Stimulated activated CD4-positive, alpha-beta T cell treated with anti-CD3 and anti-CD28 coated beads, Interleukin-4, amount 100 ng/mL, for 1 hour (primary cell): ENCODE measurements around the gene CBY3.
"Not testable (repeated sequence)": the region's sequence is repeated elsewhere in the genome, so short reads cannot be mapped to it uniquely, and the experiment has no call there.

Experiments
- DNase-seq: peaks from one replicate; pipeline ENCODE4 v3.0.0-alpha.2; 2020

The CBY3 gene

DNA sequence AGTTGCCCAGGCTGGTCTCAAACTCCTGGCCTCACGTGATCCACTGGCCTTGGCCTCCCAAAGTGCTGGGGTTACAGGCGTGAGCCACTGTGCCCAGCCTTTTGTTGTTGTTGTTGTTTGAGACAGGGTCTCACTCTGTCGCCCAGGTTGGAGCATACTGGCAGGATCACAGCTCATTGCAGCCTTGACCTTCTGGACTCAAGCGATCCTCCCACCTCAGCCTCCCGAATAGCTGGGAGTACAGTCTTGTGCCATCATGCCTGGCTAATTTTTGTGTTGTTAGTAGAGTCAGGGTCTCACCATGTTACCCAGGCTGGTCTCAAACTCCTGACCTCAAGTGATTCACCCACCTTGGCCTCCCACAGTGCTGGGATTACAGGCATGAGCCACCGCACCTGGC, 19.2 kb downstream of the CBY3 start:
- not testable (repeated sequence) for DNase-seq

DNA sequence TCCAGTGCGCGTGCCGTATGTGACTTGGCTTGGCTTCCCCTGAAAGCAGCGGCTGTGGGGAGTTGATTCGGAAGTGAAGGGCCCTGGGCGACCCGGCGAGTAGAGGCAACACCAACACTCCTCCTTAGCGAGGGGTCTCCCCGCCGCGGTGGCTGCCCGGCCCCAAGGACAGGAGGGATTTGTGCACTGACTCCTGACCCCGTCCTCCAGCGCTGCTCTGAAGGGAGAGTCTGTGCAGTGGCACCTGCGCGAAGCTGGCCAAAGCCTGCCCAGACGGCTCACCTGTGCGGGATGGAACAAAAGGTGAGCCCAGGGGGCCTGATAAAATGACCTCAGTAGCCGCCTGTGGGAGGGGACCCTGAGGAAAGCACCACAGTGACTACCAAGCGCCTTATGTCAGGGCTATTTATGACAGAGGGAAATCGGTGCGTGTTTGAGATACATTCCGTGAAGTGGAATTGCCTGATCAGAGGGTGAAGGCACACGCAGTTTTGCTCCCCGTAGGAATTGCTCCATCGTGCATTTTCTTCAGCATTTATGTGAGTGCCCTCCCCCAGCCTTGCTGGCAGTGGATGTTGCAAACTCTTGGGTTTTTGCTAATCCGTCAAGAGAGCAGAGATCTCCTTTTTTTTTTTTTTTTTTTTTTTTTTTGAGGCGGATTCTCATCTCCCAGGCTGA, 22.5 kb downstream of the CBY3 start:
- not testable (repeated sequence) for DNase-seq

DNA sequence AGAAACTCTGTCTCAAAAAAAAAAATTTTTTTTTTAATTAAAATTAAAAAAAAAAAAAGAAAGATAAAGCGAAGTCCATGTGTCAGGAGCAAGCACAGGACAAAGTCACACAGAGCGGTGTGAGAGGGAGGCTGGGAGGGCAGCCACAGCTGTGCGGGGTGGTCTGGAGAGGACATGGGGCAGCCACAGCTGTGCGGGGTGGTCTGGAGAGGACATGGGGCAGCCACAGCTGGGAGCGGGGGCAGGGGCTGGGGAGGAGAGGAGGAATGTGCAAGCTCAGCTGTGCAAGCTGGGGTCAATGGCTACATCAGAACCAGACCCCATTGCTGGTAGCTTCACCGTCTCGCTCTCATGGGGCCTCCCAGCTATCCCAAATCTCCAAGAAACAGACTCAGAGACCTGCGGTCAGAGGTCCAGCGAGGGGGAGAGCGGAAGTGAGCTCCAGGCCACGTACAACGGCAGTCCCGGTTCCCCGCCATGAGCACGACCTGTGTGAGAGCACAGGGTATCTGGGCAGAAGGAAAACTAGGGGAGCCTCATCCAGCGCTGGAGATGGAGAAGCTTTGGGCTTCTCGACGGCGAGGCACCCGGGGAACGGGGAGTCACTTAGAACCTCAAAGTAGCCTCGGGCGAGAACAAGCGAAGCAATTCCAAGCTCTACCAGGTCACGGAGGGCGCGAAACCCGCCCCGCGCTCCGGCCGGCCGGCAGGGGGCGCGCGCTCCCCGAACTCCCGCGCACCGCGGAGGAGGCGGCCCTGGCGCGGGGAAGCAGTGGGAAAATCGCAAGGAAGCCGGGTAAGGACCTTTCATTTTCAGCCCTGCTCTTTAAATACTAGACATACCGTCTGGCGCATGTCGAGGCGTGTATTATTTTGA, 23.3 kb downstream of the CBY3 start:
- peak; percentile 8 for DNase-seq

DNA sequence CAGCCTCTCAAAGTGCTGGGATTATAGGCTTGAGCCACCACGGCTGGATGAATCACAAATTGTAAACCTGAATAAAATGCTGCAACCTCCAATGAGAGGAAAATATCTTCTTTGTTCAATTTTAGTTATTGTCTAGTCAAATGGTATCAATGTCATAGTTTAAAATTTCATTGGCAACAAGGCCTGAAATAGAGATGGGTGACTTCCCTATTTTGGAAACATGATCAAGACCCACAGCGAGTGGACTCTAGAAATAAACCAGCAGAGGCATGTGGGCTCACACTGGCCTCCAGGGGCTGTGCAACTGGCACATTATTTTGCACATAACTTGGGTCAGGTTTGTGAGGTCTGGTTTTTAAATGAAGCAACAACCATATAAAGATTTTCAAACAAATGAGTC, 27.7 kb downstream of the CBY3 start:
- not testable (repeated sequence) for DNase-seq

DNA sequence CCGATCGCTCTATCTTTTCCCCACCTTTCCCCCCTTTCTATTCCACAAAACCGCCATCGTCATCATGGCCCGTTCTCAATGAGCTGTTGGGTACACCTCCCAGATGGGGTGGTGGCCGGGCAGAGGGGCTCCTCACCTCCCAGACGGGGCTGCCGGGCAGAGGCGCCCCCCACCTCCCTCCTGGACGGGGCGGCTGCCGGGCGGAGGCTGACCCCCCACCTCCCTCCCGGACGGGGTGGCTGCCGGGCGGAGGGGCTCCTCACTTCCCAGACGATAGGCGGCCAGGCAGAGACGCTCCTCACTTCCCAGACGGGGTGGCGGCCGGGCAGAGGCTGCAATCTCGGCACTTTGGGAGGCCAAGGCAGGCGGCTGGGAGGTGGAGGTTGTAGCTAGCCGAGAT, 30.6 kb downstream of the CBY3 start:
- not testable (repeated sequence) for DNase-seq

DNA sequence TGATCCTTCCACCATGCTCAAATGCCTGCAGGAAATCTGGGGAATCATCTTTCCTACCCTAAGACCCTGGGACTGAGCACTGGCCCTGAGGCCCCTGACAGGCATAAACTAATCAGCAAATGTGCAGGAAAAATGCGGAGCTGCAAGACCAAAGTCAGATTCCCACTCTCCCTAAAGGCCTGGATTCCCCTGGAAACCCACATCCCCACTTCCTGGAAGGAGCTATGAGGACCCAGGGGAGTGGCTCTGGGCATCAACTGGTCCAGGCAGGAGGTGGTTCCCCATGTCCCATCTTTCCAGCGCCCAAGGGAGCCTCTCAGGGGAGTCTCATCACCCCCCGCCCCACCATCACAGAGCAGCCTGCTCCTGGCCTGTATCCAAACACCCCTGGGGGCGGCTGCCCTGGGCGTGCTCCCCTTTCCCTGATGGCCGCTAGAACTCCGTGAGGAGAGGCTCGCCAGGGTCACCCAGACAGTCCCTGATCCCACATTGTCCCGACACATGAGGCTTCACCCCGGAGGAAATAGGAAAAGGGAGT, 31.6 kb downstream of the CBY3 start:
- DNase-seq, result not testable (repeated sequence)

DNA sequence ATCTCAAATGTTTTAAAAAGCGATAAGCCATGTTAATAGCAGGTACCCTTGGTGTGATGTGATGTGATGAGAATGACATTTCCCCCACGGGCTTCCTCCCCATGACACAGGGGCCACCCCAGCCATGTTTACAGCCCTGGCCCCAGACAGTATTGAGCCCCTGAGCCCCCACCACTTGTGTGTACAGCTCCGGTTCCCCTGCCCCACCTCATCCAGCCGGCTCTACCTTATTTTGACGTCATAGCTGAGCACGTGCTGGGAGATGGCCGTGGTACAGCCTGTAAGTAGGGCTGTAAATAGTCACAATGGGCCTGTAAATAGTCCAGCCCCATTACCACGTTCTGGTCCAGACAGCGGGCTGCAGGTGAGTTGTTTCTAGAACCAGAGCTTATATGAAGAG, 32.4 kb downstream of the CBY3 start:
- no peak for DNase-seq

DNA sequence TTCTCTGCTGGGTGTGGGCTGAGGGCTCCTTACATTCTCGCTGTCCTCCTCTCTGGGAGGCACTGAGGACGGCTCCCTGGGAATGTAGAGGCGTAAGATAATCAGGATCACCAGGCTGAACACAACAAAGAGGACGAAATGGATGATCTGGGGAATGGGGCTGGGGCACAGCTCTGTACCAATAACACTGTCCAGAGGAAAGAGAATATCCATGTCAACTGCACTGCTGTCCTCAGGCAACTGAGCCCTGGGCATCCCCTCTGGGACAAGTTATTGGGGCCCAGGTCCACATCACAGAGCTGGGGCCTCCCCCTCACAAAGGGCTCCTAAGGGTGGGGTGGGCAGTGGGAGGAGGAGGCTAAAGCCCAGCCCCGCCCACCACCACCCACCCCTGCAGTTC, 36.1 kb downstream of the CBY3 start:
- not testable (repeated sequence) for DNase-seq

DNA sequence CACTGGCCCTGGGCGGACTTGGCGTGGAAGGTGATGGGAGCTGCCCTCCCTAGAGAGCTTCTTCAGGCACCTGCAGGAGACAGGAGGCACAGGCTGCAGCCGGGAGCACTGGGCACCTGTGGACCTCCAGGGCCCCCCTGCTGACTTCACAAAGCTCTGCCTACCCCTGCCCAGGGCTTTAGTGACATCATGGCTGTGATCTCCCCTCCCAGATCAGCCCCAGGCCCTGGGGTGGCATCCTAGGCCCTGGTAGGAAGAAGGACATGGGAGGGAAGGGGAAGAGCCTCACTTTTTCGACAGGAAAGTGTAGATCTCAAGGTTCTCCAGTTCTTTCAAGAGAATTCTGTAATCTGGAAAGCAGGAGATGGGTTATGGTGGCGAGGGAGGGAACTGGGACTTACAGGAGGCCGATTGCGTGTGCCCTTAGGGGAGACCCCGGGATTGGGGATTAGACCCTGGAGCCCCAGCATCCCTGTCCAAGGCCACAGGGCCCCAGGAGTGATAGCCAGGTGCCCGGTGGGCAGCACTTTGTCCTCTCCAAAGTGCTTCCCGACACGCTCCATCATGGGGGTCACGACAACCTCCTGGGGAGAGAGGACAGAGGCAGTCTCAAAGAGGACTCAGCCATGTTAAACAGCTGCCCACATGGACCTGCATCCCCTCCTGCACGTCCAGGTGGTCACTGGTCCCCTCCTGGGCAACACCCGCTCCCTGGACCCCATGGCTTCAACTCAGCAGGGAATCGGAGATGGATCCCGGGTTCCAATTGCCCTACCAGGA, 37.5 kb downstream of the CBY3 start:
- DNase-seq, result not testable (repeated sequence)

DNA sequence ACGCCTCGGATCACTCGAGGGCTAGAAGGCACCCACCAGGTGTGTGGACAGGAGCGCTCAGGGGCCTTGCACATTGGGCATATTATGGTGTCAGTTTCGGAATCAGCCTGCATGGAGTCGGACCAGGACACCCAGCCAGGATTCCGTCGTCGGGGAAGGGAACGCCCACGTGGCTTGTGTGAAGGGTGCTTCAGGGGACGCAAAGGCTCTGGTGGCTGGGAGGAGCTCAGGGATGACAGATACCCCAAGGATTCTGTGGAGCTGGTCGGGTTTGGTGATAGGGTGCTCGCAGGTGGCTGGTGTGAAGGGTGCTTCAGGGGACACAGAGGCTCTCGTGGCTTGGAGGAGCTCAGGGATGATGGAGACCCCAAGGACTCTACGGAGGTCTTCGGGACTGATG, 38.2 kb downstream of the CBY3 start:
- not testable (repeated sequence) for DNase-seq

DNA sequence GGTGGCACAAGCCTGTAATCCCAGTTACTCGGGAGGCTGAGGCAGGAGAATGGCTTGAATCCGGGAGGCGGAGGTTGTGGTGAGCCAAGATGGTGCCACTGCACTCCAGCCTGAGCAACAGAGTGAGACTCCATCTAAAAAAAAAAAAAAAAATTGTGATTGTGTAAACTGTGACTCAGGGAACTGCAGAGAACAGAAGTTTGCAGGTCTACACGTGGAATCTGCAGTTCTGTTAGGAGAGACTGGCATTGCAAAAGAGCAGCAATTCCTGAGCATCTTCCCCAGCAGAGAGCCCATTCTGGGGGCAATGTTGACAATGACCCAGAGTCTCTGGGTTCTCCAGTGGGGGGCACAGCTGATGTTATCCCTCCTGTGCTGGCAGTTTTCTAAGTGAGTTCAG, 39.1 kb downstream of the CBY3 start:
- not testable (repeated sequence) for DNase-seq

DNA sequence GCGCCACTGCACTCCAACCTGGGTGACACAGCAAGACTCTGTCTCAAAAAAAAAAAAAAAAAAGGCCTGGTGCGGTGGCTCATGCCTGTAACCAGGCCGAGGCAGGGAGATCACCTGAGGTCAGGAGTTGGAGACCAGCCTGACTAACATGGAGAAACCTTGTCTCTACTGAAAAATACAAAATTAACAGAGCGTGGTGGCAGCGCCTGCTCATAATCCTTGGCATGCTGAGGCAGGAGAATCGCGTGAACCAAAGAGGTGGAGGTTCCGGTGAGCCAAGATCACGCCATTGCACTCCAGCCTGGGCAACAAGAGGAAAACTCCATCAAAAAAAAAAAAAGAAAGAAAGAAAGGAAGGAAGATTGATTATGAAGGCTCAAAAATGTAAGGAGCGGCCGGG, 41.5 kb downstream of the CBY3 start:
- DNase-seq, result not testable (repeated sequence)

DNA sequence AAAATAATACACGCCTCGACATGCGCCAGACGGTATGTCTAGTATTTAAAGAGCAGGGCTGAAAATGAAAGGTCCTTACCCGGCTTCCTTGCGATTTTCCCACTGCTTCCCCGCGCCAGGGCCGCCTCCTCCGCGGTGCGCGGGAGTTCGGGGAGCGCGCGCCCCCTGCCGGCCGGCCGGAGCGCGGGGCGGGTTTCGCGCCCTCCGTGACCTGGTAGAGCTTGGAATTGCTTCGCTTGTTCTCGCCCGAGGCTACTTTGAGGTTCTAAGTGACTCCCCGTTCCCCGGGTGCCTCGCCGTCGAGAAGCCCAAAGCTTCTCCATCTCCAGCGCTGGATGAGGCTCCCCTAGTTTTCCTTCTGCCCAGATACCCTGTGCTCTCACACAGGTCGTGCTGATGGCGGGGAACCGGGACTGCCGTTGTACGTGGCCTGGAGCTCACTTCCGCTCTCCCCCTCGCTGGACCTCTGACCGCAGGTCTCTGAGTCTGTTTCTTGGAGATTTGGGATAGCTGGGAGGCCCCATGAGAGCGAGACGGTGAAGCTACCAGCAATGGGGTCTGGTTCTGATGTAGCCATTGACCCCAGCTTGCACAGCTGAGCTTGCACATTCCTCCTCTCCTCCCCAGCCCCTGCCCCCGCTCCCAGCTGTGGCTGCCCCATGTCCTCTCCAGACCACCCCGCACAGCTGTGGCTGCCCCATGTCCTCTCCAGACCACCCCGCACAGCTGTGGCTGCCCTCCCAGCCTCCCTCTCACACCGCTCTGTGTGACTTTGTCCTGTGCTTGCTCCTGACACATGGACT, 46.3 kb downstream of the CBY3 start:
- not testable (repeated sequence) for DNase-seq

DNA sequence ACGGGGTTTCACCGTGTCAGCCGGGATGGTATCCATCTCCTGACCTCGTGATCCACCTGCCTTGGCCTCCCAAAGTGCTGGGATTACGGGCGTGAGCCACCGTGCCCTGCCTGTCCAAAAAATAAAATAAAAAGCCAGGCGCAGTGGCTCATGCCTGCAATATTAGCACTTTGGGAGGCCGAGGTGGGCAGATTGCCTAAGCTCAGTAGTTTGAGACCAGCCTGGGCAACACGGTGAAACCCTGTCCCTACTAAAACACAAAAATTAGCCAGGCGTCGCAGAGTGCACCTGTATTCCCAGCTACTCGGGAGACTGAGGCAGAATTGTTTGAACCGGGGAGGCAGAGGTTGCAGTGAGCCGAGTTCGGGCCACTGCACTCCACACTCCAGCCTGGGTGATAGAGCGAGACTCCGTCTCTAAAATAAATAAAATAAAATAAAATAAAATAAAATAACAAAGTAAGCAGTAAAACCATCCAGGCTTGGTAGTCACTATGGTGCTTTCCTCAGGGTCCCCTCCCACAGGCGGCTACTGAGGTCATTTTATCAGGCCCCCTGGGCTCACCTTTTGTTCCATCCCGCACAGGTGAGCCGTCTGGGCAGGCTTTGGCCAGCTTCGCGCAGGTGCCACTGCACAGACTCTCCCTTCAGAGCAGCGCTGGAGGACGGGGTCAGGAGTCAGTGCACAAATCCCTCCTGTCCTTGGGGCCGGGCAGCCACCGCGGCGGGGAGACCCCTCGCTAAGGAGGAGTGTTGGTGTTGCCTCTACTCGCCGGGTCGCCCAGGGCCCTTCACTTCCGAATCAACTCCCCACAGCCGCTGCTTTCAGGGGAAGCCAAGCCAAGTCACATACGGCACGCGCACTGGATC, 47.1 kb downstream of the CBY3 start:
- DNase-seq, result not testable (repeated sequence)
